ENCODE results near the gene ACOT8. TPM values are rescaled to one million over a fixed set of nuclear protein-coding genes. Genes with fewer than 3 reads are reported as not detected.

Gene ACOT8
- total and polyA plus RNA-seq, 2 donors (not counting 3 experiments of a cell fraction or from before 2014, with no cell fraction given), result 15.5 to 50.9 TPM

GRCh38 chr20:45861221-45862075, 4.3 kb upstream of the ACOT8 start:
- TF ChIP-seq GATA2 (IDR thresholded peaks at IDR 0.05; ENCODE audit: insufficient read depth, insufficient read length, low read depth, low read length) (no peak), JUN (IDR thresholded peaks at IDR 0.05; ENCODE audit: borderline replicate concordance, insufficient read depth, insufficient read length, low read depth) (no peak), FOS (IDR thresholded peaks at IDR 0.05; ENCODE audit: borderline replicate concordance, insufficient read depth, low read length) (no peak), MAX (IDR thresholded peaks at IDR 0.05; ENCODE audit: insufficient read depth, insufficient read length) (no peak), MYC (IDR thresholded peaks at IDR 0.05; ENCODE audit: low read depth, low read length) (no peak), EZH2 (IDR thresholded peaks at IDR 0.05; ENCODE audit: borderline replicate concordance, low read depth, low read length, severe bottlenecking) (no peak), POLR2A (IDR thresholded peaks at IDR 0.05; ENCODE audit: low read depth, low read length) (no peak), CTCF (IDR thresholded peaks at IDR 0.05; ENCODE audit: extremely low read depth in 1 of 2, insufficient read depth in 1 of 2, low read depth in 1 of 2, low read length in 2 of 2) (no peak), POLR2AphosphoS5 (IDR thresholded peaks at IDR 0.05; ENCODE audit: insufficient read depth, low read depth, low read length) (no peak)
- Histone ChIP-seq H4K20me1 (replicated peaks; ENCODE audit: control insufficient read depth, extremely low read depth, insufficient read depth, low read length) (no peaks in the 10 kb centered on the region), H3K27me3 (ENCODE audit: control insufficient read depth in 2 of 2, insufficient read depth in 2 of 2, low read length in 2 of 2) (no peaks in the 10 kb centered on the region), H3K9me1 (replicated peaks; ENCODE audit: control insufficient read depth, extremely low read depth, insufficient read depth, low read length) (no peaks in the 10 kb centered on the region), H3K9ac (replicated peaks; ENCODE audit: extremely low read depth, insufficient read depth, low read length) (no peak overlapping the region), H3K4me3 (replicated peaks in 1 of 3; ENCODE audit: insufficient read depth in 1 of 3, low read depth in 1 of 3, low read length in 3 of 3) (no peak overlapping the region), H3K79me2 (ENCODE audit: control insufficient read depth, insufficient read depth, low read length) (peaks cover 3% of the 10 kb centered on the region), H3K36me3 (ENCODE audit: control insufficient read depth in 2 of 2, extremely low read depth in 1 of 2, insufficient read depth in 2 of 2, low read length in 2 of 2) (no peaks in the 10 kb centered on the region), H3K4me1 (ENCODE audit: control insufficient read depth, extremely low read depth, insufficient read depth, low read length) (peaks cover 10% of the 10 kb centered on the region), H2AFZ (ENCODE audit: low read depth, low read length) (no peak overlapping the region), H3K4me2 (ENCODE audit: insufficient read depth, low read length) (no peak overlapping the region), H3K27ac (ENCODE audit: insufficient read depth, low read depth, low read length) (no peak overlapping the region), H3K9me3 (replicated peaks; ENCODE audit: control insufficient read depth, insufficient read depth, low read length) (no peaks in the 10 kb centered on the region)
- intact Hi-C loops (cut with micrococcal nuclease) (no loop called here), dilution Hi-C loops (cut with MboI; ENCODE audit: extremely low pct_ligation_motif_present, low sequenced_read_pairs) (no loop called here)
- CTCF ChIA-PET, result interaction anchor here (0.7 to 1.4 kb wide), 3 partner anchors 24 to 73 kb away, joined by 3 to 4 read pairs (median 3); partner anchors contain the start of gene PCIF1
- POLR2A ChIA-PET, result interaction anchor here (0.7 kb wide), 1 partner anchor 96 kb away, joined by 3 read pairs; no protein-coding TSS in a partner anchor
- FAIRE-seq, result peak; percentile 83
- no peak for DNase-seq (ENCODE audit: low read depth, low spot score)
- no TSS peak for BruUV-seq (replicated peaks)
